Keratinocyte (primary cell): ENCODE measurements around the gene SWAP70. TPM values are rescaled to one million over a fixed set of nuclear protein-coding genes. Genes with fewer than 3 reads are reported as not detected.

Source experiments
- DNase-seq: peaks from one replicate; pipeline ENCODE4 v3.0.0-alpha.2; 2011; ENCODE audit warnings: low read depth, missing footprints, low spot score
- FAIRE-seq: peaks from 2 replicates; lab custom pipeline; 2011; peaks lifted over from hg19 to GRCh38; lab: Jason Lieb, UNC
- H2AFZ ChIP-seq: 2 replicates; pipeline ENCODE4 v1.6.0; 2012; ENCODE audit warnings: low read length, control low read depth, inconsistent platforms; ENCODE audit not compliant: control insufficient read depth
- H3K27ac ChIP-seq: 2 replicates; pipeline ENCODE4 v1.5.1; 2011; ENCODE audit warnings: low read length; ENCODE audit not compliant: control insufficient read depth, insufficient read depth
- H3K27me3 ChIP-seq: 3 replicates; pipeline ENCODE4 v1.6.0; 2011; ENCODE audit warnings: low read length; ENCODE audit not compliant: control insufficient read depth, insufficient read depth; ENCODE audit errors: extremely low read depth
- H3K36me3 ChIP-seq, 2 experiments: 2 replicates in 1 of 2; 3 replicates in 1 of 2; pipeline ENCODE4 v1.5.1; 2011; ENCODE audit warnings: low read length in 2 of 2, mild to moderate bottlenecking in 1 of 2; ENCODE audit not compliant: control insufficient read depth in 2 of 2, insufficient read depth in 2 of 2; ENCODE audit errors: extremely low read depth in 1 of 2
- H3K4me1 ChIP-seq: 3 replicates; pipeline ENCODE4 v1.5.1; 2011; ENCODE audit warnings: low read length; ENCODE audit not compliant: control insufficient read depth, insufficient read depth; ENCODE audit errors: extremely low read depth
- H3K4me2 ChIP-seq: 3 replicates; pipeline ENCODE4 v1.6.0; 2011; ENCODE audit warnings: low read depth, low read length; ENCODE audit not compliant: control insufficient read depth, insufficient read depth; ENCODE audit errors: extremely low read depth
- H3K4me3 ChIP-seq, 3 experiments: fragments of 200-600 bp in 1 of 3; sonication (generic) in 1 of 3; 2 replicates in 2 of 3; 3 replicates in 1 of 3; pipeline ENCODE4 v1.5.1; 2011 to 2016; ENCODE audit warnings: low read length in 3 of 3, mild to moderate bottlenecking in 3 of 3, control low read depth in 2 of 3, inconsistent platforms in 1 of 3, low read depth in 1 of 3, mixed read lengths in 1 of 3, mixed run types in 1 of 3, moderate library complexity in 1 of 3; ENCODE audit not compliant: control insufficient read depth in 2 of 3, insufficient read depth in 2 of 3; ENCODE audit errors: extremely low read depth in 1 of 3
- H3K79me2 ChIP-seq: 2 replicates; pipeline ENCODE4 v1.6.0; 2012; ENCODE audit warnings: low read length; ENCODE audit not compliant: control insufficient read depth, insufficient read depth
- H3K9ac ChIP-seq: 3 replicates; pipeline ENCODE4 v1.6.0; 2011; ENCODE audit warnings: low read length; ENCODE audit not compliant: control insufficient read depth, insufficient read depth; ENCODE audit errors: extremely low read depth
- H3K9me1 ChIP-seq: 3 replicates; pipeline ENCODE4 v1.6.0; 2011; ENCODE audit warnings: low read length; ENCODE audit not compliant: control insufficient read depth, insufficient read depth; ENCODE audit errors: extremely low read depth
- H3K9me3 ChIP-seq: 2 replicates; pipeline ENCODE4 v1.5.1; 2012; ENCODE audit warnings: low read depth, low read length; ENCODE audit not compliant: control insufficient read depth
- H4K20me1 ChIP-seq: 3 replicates; pipeline ENCODE4 v1.6.0; 2011; ENCODE audit warnings: low read length; ENCODE audit not compliant: control insufficient read depth, insufficient read depth; ENCODE audit errors: extremely low read depth
- EZH2 ChIP-seq: IDR thresholded peaks from one replicate; pipeline ENCODE4 v1.6.1; 2012; ENCODE audit warnings: inconsistent platforms, mild to moderate bottlenecking, low read length, moderate library complexity
- dilution Hi-C: fragments of 300-500 bp; cut with MboI; formaldehyde crosslinking; loops from one replicate; pipeline ENCODE4 v1.7.0; 2020; ENCODE audit warnings: low sequenced_read_pairs; ENCODE audit not compliant: extremely low pct_ligation_motif_present
- polyA plus RNA-seq, 5 experiments: library from polyadenylated mRNA; depleted of rRNA in 3 of 5; stranded (reverse) in 3 of 5; stranded (forward) in 1 of 5; unstranded in 1 of 5; fragments of >200 nt; gene quantifications; 1 replicate in 1 of 5; 2 replicates in 3 of 5; 3 replicates in 1 of 5; pipeline versions ENCODE4 v1.2.1 to v1.2.3, GENCODE V29; 2011 to 2012; ENCODE audit warnings: missing spikeins in 2 of 5, low read depth in 1 of 5, low replicate concordance in 1 of 5
- TF ChIP-seq, protein P1 (sequence below), 3 experiments: IDR thresholded peaks in 1 of 3; conservative IDR thresholded peaks in 1 of 3; optimal IDR thresholded peaks in 1 of 3; 2 replicates in 2 of 3; 3 replicates in 1 of 3; pipeline versions ENCODE3 to v1.5.1; 2011; ENCODE audit warnings: low read length in 3 of 3, mild to moderate bottlenecking in 3 of 3, moderate library complexity in 2 of 3, control low read depth in 1 of 3, inconsistent platforms in 1 of 3; ENCODE audit not compliant: insufficient read depth in 2 of 3; ENCODE audit errors: extremely low read depth in 1 of 3

The SWAP70 gene
- polyA plus RNA-seq, 1 donor (not counting 4 experiments of a cell fraction or from before 2014, with no cell fraction given), result 28.5 TPM

- Histone ChIP-seq H3K36me3 (peaks cover 9% of the 10 kb centered on the region in 2 experiments), H4K20me1 (no peaks in the 10 kb centered on the region), H2AFZ (no peak overlapping the region), H3K4me3 (no peak overlapping the region), H3K79me2 (no peaks in the 10 kb centered on the region), H3K4me2 (no peak overlapping the region), H3K27me3 (no peaks in the 10 kb centered on the region), H3K9ac (no peak overlapping the region), H3K27ac (no peak overlapping the region), H3K9me1 (no peaks in the 10 kb centered on the region), H3K9me3 (no peaks in the 10 kb centered on the region), H3K4me1 (peaks cover 37% of the 10 kb centered on the region)
- dilution Hi-C loops, result no loop called here
- FAIRE-seq (no peak), DNase-seq (no peak)
- TF ChIP-seq EZH2, result no peak
- TF ChIP-seq, protein P1, sequence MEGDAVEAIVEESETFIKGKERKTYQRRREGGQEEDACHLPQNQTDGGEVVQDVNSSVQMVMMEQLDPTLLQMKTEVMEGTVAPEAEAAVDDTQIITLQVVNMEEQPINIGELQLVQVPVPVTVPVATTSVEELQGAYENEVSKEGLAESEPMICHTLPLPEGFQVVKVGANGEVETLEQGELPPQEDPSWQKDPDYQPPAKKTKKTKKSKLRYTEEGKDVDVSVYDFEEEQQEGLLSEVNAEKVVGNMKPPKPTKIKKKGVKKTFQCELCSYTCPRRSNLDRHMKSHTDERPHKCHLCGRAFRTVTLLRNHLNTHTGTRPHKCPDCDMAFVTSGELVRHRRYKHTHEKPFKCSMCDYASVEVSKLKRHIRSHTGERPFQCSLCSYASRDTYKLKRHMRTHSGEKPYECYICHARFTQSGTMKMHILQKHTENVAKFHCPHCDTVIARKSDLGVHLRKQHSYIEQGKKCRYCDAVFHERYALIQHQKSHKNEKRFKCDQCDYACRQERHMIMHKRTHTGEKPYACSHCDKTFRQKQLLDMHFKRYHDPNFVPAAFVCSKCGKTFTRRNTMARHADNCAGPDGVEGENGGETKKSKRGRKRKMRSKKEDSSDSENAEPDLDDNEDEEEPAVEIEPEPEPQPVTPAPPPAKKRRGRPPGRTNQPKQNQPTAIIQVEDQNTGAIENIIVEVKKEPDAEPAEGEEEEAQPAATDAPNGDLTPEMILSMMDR (optimal IDR thresholded peaks at IDR 0.05 in 1 of 3, IDR thresholded peaks at IDR 0.05 in 1 of 3, conservative IDR thresholded peaks at IDR 0.05 in 1 of 3; ENCODE audit: extremely low read depth in 1 of 3, insufficient read depth in 2 of 3, low read length in 3 of 3), result no peak
These were observed 86.7 kb downstream of the SWAP70 start for GRCh38 chr11:9750551-9750950.

DNA sequence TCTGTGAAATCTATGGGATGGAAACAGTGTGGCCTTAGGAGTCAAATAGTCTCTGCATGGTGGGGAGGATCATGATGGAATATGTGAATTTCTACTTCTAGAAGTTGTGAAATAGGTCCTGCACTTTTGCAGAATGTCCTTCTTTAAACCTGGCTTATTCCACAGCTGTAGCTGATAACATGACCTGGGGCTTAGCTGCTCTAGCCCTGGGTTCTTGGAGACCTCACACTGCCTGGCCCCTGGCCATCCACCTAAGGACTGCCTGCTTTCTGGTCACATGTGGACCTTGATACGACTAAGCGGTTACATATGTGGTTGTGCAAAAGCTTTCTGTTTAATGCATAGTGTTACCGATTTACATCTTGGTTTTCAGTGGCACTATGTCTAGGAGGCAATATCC is 88.2 kb downstream of the SWAP70 start:
- Histone ChIP-seq H3K36me3 (peaks cover 3 to 6% of the 10 kb centered on the region in 2 experiments), H3K4me3 (no peak overlapping the region), H3K9me1 (no peaks in the 10 kb centered on the region), H3K27me3 (no peaks in the 10 kb centered on the region), H3K27ac (peak overlapping the region; percentile 98), H4K20me1 (no peaks in the 10 kb centered on the region), H3K4me2 (no peak overlapping the region), H2AFZ (no peak overlapping the region), H3K79me2 (no peaks in the 10 kb centered on the region), H3K9ac (no peak overlapping the region), H3K4me1 (peaks cover 52% of the 10 kb centered on the region), H3K9me3 (no peaks in the 10 kb centered on the region)
- no peak for DNase-seq
- dilution Hi-C loops, result no loop called here
- FAIRE-seq, result no peak
- TF ChIP-seq, protein P1 (optimal IDR thresholded peaks at IDR 0.05 in 1 of 3, IDR thresholded peaks at IDR 0.05 in 1 of 3, conservative IDR thresholded peaks at IDR 0.05 in 1 of 3; ENCODE audit: extremely low read depth in 1 of 3, insufficient read depth in 2 of 3, low read length in 3 of 3), result no peak
- TF ChIP-seq EZH2, result no peak
